Measurements from ENCODE around the gene CD83. TPM values are rescaled to one million over a fixed set of nuclear protein-coding genes. Genes with fewer than 3 reads are reported as not detected.

The CD83 gene
- total RNA-seq, 1 experiment from 2014 or later, result 5.5 TPM

DNA sequence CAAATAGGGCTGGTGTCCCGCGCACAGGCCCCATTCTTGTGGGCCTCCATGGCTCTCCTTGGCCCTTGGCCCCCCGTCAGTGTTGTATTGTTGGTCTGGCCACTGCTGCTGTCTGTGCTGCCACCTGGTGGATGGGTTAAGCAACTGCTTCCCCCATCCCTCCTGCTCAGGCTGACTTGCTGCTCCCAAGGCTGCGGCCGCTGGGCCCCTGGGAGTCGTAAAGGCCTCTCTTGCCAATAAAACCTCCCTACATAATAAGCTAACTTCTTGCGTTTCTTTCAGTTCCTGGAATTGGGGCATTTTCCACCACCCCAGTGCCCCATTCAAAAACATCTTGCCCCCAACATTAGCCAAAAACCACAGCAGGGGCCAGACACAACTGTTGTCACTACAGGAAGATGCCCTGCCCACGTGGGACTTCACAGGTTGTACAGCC, 27.1 kb downstream of the CD83 start (continued):
- TF ChIP-seq KAT7 (CRISPR knock-in tag; IDR thresholded peaks at IDR 0.05; ENCODE audit: borderline replicate concordance), result 0 out of 2 replicates have a peak, but pooled peaks have one; percentile 36
- TF ChIP-seq ZNF121 (CRISPR knock-in tag; IDR thresholded peaks at IDR 0.05), result peak; percentile 51; the same call in 1 of the 2 replicates

DNA sequence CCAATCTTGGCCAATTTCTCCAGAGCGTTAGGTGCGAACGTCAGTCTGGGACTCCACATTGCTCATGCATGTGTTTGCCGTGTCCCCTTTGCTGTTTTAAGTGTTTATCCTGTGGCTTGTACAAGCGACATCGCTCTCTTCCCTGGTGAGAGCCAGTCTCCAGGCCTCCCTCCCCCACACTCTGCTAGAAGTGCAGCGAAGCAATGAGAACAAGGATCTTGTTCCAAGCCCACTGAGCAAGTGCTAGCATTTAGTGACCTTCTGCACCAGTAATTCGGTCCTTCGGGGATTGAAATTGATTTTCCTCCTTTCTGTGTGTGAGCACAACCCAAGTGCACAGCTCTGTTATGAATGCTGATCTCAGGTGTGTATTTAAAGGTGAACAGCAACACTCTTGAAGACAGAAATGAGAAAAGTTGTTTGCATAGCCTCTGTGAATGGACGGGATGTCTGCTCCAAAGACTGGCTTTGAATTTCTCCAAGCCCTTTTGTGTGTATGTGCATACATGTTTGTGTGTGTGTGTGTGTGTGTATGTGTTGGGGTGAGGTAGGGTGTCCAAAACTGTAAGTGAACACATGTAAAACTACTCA, 29.0 kb downstream of the CD83 start:
- H3K36me3 Mint-ChIP-seq, result no peaks in the 10 kb centered on the region
- DNase-seq (ENCODE audit: low spot score), result no peak
- TF ChIP-seq, protein P1, sequence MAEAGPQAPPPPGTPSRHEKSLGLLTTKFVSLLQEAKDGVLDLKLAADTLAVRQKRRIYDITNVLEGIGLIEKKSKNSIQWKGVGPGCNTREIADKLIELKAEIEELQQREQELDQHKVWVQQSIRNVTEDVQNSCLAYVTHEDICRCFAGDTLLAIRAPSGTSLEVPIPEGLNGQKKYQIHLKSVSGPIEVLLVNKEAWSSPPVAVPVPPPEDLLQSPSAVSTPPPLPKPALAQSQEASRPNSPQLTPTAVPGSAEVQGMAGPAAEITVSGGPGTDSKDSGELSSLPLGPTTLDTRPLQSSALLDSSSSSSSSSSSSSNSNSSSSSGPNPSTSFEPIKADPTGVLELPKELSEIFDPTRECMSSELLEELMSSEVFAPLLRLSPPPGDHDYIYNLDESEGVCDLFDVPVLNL (CRISPR knock-in tag; IDR thresholded peaks at IDR 0.05; ENCODE audit: borderline replicate concordance, low read depth), result no peak
- no peak overlapping the region for H3K27ac Mint-ChIP-seq
- no peak overlapping the region for H3K4me3 Mint-ChIP-seq
- ChIA-PET POLR2A (interaction anchor here (0.6 kb wide), 1 partner anchor 432 kb away, joined by 4 read pairs; no protein-coding TSS in a partner anchor), CTCF (interaction anchor here (1.3 to 3.1 kb wide), 2 partner anchors 18 to 79 kb away, joined by 4 to 10 read pairs; no protein-coding TSS in a partner anchor)
- H3K27me3 Mint-ChIP-seq (ENCODE audit: low read depth), result peaks cover 5% of the 10 kb centered on the region; the same call in 1 of the 2 replicates
- H3K9me3 Mint-ChIP-seq, result no peaks in the 10 kb centered on the region
- ATAC-seq, result no peak
- peaks cover 28% of the 10 kb centered on the region for H3K4me1 Mint-ChIP-seq

DNA sequence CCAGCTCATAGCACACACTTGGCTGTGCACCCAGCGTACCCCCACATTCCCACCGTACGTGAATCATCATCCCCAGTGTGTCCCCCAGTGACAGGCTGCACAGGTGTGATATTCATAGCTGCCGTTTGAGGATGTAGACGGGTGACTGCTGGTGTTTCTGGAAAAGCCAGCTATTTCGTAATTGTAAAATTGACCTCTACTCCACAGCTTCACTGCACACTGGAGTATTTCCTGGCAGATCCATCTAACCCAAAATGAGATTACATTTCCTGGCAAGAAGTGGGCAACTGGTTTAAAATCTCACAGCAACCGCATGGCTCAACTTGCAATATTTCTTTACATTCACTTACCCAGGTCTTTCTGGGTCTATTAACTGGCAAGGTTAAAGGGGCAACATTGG, 30.3 kb downstream of the CD83 start:
- no peaks in the 10 kb centered on the region for H3K9me3 Mint-ChIP-seq
- H3K27ac Mint-ChIP-seq, result no peak overlapping the region
- no peak overlapping the region for H3K4me3 Mint-ChIP-seq
- TF ChIP-seq, protein P2, sequence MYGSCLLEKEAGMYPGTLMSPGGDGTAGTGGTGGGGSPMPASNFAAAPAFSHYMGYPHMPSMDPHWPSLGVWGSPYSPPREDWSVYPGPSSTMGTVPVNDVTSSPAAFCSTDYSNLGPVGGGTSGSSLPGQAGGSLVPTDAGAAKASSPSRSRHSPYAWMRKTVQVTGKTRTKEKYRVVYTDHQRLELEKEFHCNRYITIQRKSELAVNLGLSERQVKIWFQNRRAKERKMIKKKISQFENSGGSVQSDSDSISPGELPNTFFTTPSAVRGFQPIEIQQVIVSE (CRISPR knock-in tag; IDR thresholded peaks at IDR 0.05; ENCODE audit: borderline replicate concordance), result no peak
- TF ChIP-seq SMAD4 (CRISPR knock-in tag; IDR thresholded peaks at IDR 0.05), result no peak
- TF ChIP-seq, protein P3, sequence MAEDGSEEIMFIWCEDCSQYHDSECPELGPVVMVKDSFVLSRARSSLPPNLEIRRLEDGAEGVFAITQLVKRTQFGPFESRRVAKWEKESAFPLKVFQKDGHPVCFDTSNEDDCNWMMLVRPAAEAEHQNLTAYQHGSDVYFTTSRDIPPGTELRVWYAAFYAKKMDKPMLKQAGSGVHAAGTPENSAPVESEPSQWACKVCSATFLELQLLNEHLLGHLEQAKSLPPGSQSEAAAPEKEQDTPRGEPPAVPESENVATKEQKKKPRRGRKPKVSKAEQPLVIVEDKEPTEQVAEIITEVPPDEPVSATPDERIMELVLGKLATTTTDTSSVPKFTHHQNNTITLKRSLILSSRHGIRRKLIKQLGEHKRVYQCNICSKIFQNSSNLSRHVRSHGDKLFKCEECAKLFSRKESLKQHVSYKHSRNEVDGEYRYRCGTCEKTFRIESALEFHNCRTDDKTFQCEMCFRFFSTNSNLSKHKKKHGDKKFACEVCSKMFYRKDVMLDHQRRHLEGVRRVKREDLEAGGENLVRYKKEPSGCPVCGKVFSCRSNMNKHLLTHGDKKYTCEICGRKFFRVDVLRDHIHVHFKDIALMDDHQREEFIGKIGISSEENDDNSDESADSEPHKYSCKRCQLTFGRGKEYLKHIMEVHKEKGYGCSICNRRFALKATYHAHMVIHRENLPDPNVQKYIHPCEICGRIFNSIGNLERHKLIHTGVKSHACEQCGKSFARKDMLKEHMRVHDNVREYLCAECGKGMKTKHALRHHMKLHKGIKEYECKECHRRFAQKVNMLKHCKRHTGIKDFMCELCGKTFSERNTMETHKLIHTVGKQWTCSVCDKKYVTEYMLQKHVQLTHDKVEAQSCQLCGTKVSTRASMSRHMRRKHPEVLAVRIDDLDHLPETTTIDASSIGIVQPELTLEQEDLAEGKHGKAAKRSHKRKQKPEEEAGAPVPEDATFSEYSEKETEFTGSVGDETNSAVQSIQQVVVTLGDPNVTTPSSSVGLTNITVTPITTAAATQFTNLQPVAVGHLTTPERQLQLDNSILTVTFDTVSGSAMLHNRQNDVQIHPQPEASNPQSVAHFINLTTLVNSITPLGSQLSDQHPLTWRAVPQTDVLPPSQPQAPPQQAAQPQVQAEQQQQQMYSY (CRISPR knock-in tag; IDR thresholded peaks at IDR 0.05), result no peak
- no peaks in the 10 kb centered on the region for H3K36me3 Mint-ChIP-seq
- H3K4me1 Mint-ChIP-seq, result peaks cover 22% of the 10 kb centered on the region
- ChIA-PET CTCF (interaction anchor here (1.3 to 3.1 kb wide), 3 partner anchors 14 to 81 kb away, joined by 3 to 10 read pairs (median 4); no protein-coding TSS in a partner anchor), POLR2A (interaction anchor here (0.8 kb wide), 1 partner anchor 35 kb away, joined by 3 read pairs; no protein-coding TSS in a partner anchor)
- H3K27me3 Mint-ChIP-seq (ENCODE audit: low read depth), result peaks cover 5% of the 10 kb centered on the region; the same call in 1 of the 2 replicates
- no peak for ATAC-seq
- DNase-seq (ENCODE audit: low spot score), result no peak

DNA sequence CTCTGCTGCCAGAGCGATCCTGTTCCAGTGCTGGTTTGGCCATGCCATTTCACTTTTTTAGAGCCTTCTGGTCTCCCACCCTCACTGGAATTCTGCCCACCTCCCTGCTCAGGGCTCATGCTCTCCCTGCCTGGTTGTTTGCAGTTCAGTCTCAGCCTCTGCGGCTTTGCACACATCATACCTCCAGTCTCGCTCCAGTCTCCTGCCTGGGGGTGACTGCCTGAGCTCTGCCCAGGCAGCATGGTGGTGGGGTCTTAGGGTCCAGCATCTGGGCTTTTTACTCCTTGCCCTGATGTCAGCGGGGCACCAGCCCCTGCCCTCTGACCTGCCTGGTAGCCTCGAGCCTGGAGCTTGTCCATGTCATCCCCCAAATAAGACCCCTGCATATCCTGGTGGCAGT, 30.9 kb downstream of the CD83 start:
- H3K9me3 Mint-ChIP-seq, result no peaks in the 10 kb centered on the region
- peaks cover 5% of the 10 kb centered on the region; the same call in 1 of the 2 replicates for H3K27me3 Mint-ChIP-seq (ENCODE audit: low read depth)
- no peak overlapping the region for H3K27ac Mint-ChIP-seq
- no peak for ATAC-seq
- ChIA-PET CTCF (interaction anchor here (0.5 to 3.1 kb wide), 4 partner anchors 13 to 707 kb away, joined by 3 to 10 read pairs (median 4); no protein-coding TSS in a partner anchor), POLR2A (interaction anchor here (0.8 kb wide), 1 partner anchor 34 kb away, joined by 3 read pairs; no protein-coding TSS in a partner anchor)
- DNase-seq (ENCODE audit: low spot score), result no peak
- no peak overlapping the region for H3K4me3 Mint-ChIP-seq
- H3K36me3 Mint-ChIP-seq, result no peaks in the 10 kb centered on the region
- peaks cover 17% of the 10 kb centered on the region for H3K4me1 Mint-ChIP-seq
- TF ChIP-seq, protein P4, sequence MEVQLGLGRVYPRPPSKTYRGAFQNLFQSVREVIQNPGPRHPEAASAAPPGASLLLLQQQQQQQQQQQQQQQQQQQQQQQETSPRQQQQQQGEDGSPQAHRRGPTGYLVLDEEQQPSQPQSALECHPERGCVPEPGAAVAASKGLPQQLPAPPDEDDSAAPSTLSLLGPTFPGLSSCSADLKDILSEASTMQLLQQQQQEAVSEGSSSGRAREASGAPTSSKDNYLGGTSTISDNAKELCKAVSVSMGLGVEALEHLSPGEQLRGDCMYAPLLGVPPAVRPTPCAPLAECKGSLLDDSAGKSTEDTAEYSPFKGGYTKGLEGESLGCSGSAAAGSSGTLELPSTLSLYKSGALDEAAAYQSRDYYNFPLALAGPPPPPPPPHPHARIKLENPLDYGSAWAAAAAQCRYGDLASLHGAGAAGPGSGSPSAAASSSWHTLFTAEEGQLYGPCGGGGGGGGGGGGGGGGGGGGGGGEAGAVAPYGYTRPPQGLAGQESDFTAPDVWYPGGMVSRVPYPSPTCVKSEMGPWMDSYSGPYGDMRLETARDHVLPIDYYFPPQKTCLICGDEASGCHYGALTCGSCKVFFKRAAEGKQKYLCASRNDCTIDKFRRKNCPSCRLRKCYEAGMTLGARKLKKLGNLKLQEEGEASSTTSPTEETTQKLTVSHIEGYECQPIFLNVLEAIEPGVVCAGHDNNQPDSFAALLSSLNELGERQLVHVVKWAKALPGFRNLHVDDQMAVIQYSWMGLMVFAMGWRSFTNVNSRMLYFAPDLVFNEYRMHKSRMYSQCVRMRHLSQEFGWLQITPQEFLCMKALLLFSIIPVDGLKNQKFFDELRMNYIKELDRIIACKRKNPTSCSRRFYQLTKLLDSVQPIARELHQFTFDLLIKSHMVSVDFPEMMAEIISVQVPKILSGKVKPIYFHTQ (CRISPR knock-in tag; IDR thresholded peaks at IDR 0.05), result no peak
- TF ChIP-seq ZNF232 (CRISPR knock-in tag; IDR thresholded peaks at IDR 0.05), result no peak
- TF ChIP-seq JAZF1 (CRISPR knock-in tag; IDR thresholded peaks at IDR 0.05), result no peak
- TF ChIP-seq FOXJ3 (CRISPR knock-in tag; IDR thresholded peaks at IDR 0.05; ENCODE audit: borderline replicate concordance), result no peak
- TF ChIP-seq, protein P5, sequence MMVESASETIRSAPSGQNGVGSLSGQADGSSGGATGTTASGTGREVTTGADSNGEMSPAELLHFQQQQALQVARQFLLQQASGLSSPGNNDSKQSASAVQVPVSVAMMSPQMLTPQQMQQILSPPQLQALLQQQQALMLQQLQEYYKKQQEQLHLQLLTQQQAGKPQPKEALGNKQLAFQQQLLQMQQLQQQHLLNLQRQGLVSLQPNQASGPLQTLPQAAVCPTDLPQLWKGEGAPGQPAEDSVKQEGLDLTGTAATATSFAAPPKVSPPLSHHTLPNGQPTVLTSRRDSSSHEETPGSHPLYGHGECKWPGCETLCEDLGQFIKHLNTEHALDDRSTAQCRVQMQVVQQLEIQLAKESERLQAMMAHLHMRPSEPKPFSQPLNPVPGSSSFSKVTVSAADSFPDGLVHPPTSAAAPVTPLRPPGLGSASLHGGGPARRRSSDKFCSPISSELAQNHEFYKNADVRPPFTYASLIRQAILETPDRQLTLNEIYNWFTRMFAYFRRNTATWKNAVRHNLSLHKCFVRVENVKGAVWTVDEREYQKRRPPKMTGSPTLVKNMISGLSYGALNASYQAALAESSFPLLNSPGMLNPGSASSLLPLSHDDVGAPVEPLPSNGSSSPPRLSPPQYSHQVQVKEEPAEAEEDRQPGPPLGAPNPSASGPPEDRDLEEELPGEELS (CRISPR knock-in tag; IDR thresholded peaks at IDR 0.05), result no peak
- TF ChIP-seq, protein P6, sequence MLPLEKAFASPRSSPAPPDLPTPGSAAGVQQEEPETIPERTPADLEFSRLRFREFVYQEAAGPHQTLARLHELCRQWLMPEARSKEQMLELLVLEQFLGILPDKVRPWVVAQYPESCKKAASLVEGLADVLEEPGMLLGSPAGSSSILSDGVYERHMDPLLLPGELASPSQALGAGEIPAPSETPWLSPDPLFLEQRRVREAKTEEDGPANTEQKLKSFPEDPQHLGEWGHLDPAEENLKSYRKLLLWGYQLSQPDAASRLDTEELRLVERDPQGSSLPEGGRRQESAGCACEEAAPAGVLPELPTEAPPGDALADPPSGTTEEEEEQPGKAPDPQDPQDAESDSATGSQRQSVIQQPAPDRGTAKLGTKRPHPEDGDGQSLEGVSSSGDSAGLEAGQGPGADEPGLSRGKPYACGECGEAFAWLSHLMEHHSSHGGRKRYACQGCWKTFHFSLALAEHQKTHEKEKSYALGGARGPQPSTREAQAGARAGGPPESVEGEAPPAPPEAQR (CRISPR knock-in tag; IDR thresholded peaks at IDR 0.05), result no peak
- no peak for TF ChIP-seq ZNF219 (CRISPR knock-in tag; IDR thresholded peaks at IDR 0.05; ENCODE audit: borderline replicate concordance)

All from WTC11 (cell line).